Parietal lobe (tissue), 1 donor: ENCODE measurements around the gene SUCNR1. TPM values are rescaled to one million over a fixed set of nuclear protein-coding genes. Genes with fewer than 3 reads are reported as not detected.

ENCODE experiments used
- total RNA-seq: library from RNA; depleted of rRNA; stranded (reverse); fragments of >200 nt; gene quantifications from one replicate; pipeline ENCODE4 v1.2.3, GENCODE V29; 2014

The SUCNR1 gene, protein sequence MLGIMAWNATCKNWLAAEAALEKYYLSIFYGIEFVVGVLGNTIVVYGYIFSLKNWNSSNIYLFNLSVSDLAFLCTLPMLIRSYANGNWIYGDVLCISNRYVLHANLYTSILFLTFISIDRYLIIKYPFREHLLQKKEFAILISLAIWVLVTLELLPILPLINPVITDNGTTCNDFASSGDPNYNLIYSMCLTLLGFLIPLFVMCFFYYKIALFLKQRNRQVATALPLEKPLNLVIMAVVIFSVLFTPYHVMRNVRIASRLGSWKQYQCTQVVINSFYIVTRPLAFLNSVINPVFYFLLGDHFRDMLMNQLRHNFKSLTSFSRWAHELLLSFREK
- total RNA-seq = 0.31 TPM

DNA sequence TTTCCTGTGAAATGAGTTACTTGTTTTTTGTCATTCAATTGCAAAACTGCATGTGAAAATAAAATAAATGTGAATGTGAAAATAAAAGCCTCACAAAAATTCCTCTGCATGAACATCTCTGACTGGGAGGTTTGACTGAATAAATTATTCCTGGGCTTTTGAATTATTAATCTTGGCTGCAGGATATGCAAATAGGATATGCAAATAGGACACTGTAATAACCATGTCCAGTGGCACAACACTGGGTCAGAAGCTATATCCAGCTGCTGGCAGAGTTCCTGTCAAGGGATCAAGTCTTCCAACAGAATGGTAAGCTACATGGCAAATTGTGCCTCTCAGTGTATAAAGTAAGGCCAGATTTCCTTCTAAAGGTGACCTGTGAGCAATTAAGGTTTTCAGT lies at the start of gene SUCNR1:
Gene SUCNR1, plus strand, starts transcription at position 246 of the 400 bp plus-strand sequence. CDS start 6,250 bp downstream, outside the sequence.

Other genes starting within 250 kb of the SUCNR1 start
- not detected for gene AADACL2, start 139.7 kb upstream of the SUCNR1 start, total RNA-seq
- gene AADAC, start 59.5 kb upstream of the SUCNR1 start, total RNA-seq = not detected